ENCODE data around the gene PTTG1. TPM values are rescaled to one million over a fixed set of nuclear protein-coding genes. Genes with fewer than 3 reads are reported as not detected.

The PTTG1 gene
- total and polyA plus RNA-seq, 2 of the 4 experiments (the other 2 are of a cell fraction): 98.6 to 118 TPM

DNA sequence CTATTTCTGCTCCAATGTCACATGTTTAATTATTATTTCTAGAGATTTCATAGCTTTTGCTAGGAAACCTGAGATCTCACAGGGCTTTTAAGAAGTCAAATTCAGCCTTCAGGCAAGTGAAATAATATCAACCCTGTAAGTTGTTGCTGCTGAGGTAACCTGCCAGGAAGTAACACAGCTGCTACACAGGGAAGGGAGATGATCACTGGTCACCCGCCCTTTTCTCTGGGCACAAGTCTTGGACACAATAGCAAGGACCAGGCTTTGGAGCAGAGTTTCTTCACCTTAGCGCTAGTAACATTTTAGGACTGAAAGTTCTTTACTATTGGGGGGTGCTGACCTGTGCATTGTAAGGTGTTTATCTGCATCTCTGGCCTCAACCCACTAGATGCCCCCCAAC is 50.1 kb downstream of the PTTG1 start:
- peaks cover 7% of the 10 kb centered on the region for H3K4me1 ChIP-seq (ENCODE audit: control insufficient read depth, insufficient read depth, low read length)
- no TSS peak for BruUV-seq (replicated peaks)
- no peaks in the 10 kb centered on the region for H3K9me1 ChIP-seq (ENCODE audit: insufficient read depth, low read length)
- POLR2A ChIA-PET (ENCODE audit: unreplicated experiment): no interaction called here
- H3K14ac ChIP-seq (replicated peaks; ENCODE audit: low read depth, low read length): no peak overlapping the region
- H3K9ac ChIP-seq (ENCODE audit: low read depth, low read length): no peak overlapping the region
- H3K79me1 ChIP-seq (ENCODE audit: low read depth in 1 of 2, low read length in 2 of 2): no peaks in the 10 kb centered on the region
- no peak overlapping the region for H3K56ac ChIP-seq (ENCODE audit: extremely low read depth, insufficient read depth, low read length)
- WGBS, 2 experiments (ENCODE audit: extremely low coverage in 2 of 2, insufficient read length in 1 of 2): no CpG with 5 or more reads among the region's 2 CpGs
- H4K5ac ChIP-seq (ENCODE audit: low read depth, low read length): no peak overlapping the region
- dilution Hi-C loops (cut with HindIII; ENCODE audit: low sequenced_read_pairs, unreplicated experiment): no loop called here
- no peak overlapping the region for H3K4me3 ChIP-seq (ENCODE audit: insufficient read depth, low read depth, low read length)
- no peak overlapping the region for H3K4me2 ChIP-seq (ENCODE audit: low read depth, low read length)
- TF ChIP-seq, protein P1, sequence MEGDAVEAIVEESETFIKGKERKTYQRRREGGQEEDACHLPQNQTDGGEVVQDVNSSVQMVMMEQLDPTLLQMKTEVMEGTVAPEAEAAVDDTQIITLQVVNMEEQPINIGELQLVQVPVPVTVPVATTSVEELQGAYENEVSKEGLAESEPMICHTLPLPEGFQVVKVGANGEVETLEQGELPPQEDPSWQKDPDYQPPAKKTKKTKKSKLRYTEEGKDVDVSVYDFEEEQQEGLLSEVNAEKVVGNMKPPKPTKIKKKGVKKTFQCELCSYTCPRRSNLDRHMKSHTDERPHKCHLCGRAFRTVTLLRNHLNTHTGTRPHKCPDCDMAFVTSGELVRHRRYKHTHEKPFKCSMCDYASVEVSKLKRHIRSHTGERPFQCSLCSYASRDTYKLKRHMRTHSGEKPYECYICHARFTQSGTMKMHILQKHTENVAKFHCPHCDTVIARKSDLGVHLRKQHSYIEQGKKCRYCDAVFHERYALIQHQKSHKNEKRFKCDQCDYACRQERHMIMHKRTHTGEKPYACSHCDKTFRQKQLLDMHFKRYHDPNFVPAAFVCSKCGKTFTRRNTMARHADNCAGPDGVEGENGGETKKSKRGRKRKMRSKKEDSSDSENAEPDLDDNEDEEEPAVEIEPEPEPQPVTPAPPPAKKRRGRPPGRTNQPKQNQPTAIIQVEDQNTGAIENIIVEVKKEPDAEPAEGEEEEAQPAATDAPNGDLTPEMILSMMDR (conservative IDR thresholded peaks at IDR 0.05; ENCODE audit: low read depth, low read length): no peak
- TF ChIP-seq POLR2A (IDR thresholded peaks at IDR 0.05; ENCODE audit: low read depth, low read length) (no peak), MAFK (IDR thresholded peaks at IDR 0.05; ENCODE audit: low read depth, low read length) (no peak), CEBPB (IDR thresholded peaks at IDR 0.05; ENCODE audit: low read depth, low read length) (no peak)
- H2BK120ac ChIP-seq (ENCODE audit: low read depth, low read length): no peak overlapping the region
- no peak overlapping the region for H4K8ac ChIP-seq (ENCODE audit: low read depth in 2 of 2, low read length in 2 of 2)
- H4K20me1 ChIP-seq (ENCODE audit: insufficient read depth, low read length): no peaks in the 10 kb centered on the region
- no peak overlapping the region for H2BK20ac ChIP-seq (ENCODE audit: low read depth, low read length)
- H3K18ac ChIP-seq (ENCODE audit: low read depth, low read length): no peak overlapping the region
- H3K4ac ChIP-seq (ENCODE audit: low read depth, low read length): no peak overlapping the region
- ATAC-seq (ENCODE audit: low read depth): no peak
- H2AK9ac ChIP-seq (replicated peaks; ENCODE audit: low read depth, low read length, poor library complexity): no peak overlapping the region
- H3K27ac ChIP-seq (ENCODE audit: insufficient read depth, low read length): no peak overlapping the region
- CTCF ChIA-PET: no interaction called here
- H2BK15ac ChIP-seq (ENCODE audit: low read depth, low read length): no peak overlapping the region
- no peaks in the 10 kb centered on the region for H3K36me3 ChIP-seq (ENCODE audit: control insufficient read depth, insufficient read depth, low read length)
- no peak overlapping the region for H2AFZ ChIP-seq (replicated peaks; ENCODE audit: low read length, poor library complexity)
- no peak overlapping the region for H4K91ac ChIP-seq (ENCODE audit: insufficient read depth, low read depth, low read length)
- no peak overlapping the region for H2AK5ac ChIP-seq (ENCODE audit: low read depth, low read length)
- peaks cover 3% of the 10 kb centered on the region for H3K27me3 ChIP-seq (ENCODE audit: control insufficient read depth, insufficient read depth, low read length)
- no peak overlapping the region for H2BK5ac ChIP-seq (ENCODE audit: low read depth, low read length, poor library complexity, severe bottlenecking)
- H3K23ac ChIP-seq (ENCODE audit: low read depth, low read length): no peak overlapping the region
- intact Hi-C loops (cut with micrococcal nuclease): no loop called here
- DNase-seq: no peak
- in situ Hi-C loops (cut with MboI; ENCODE audit: low sequenced_read_pairs): no loop called here
- H3K9me3 ChIP-seq (ENCODE audit: control insufficient read depth, insufficient read depth, low read length): no peaks in the 10 kb centered on the region

Measured in IMR-90 (cell line).